ENCODE measurements around the gene HSF2. TPM values are rescaled to one million over a fixed set of nuclear protein-coding genes. Genes with fewer than 3 reads are reported as not detected.

The HSF2 gene
- total RNA-seq, 6 experiments from 2014 or later: 7.0 to 10.9 (median 9.2) TPM

GRCh38 chr6:122374307-122374706 lies 25.1 kb upstream of the HSF2 start:
- Mint-ChIP-seq H3K4me3 (no peak overlapping the region), H3K4me1 (ENCODE audit: low read depth) (no peaks in the 10 kb centered on the region), H3K9me3 (no peaks in the 10 kb centered on the region), H3K27me3 (ENCODE audit: insufficient read depth) (peaks cover 8% of the 10 kb centered on the region; the same call in 1 of the 2 replicates), H3K36me3 (ENCODE audit: low read depth) (no peaks in the 10 kb centered on the region), H3K27ac (no peak overlapping the region)
- DNase-seq: no peak
- TF ChIP-seq, protein P1, sequence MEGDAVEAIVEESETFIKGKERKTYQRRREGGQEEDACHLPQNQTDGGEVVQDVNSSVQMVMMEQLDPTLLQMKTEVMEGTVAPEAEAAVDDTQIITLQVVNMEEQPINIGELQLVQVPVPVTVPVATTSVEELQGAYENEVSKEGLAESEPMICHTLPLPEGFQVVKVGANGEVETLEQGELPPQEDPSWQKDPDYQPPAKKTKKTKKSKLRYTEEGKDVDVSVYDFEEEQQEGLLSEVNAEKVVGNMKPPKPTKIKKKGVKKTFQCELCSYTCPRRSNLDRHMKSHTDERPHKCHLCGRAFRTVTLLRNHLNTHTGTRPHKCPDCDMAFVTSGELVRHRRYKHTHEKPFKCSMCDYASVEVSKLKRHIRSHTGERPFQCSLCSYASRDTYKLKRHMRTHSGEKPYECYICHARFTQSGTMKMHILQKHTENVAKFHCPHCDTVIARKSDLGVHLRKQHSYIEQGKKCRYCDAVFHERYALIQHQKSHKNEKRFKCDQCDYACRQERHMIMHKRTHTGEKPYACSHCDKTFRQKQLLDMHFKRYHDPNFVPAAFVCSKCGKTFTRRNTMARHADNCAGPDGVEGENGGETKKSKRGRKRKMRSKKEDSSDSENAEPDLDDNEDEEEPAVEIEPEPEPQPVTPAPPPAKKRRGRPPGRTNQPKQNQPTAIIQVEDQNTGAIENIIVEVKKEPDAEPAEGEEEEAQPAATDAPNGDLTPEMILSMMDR (IDR thresholded peaks at IDR 0.05): no peak

GRCh38 chr6:122376246-122376645 lies 23.2 kb upstream of the HSF2 start:
- Mint-ChIP-seq H3K4me3 (peak overlapping the region; percentile 11; the same call in 1 of the 2 replicates), H3K9me3 (no peaks in the 10 kb centered on the region), H3K4me1 (ENCODE audit: low read depth) (no peaks in the 10 kb centered on the region), H3K27ac (no peak overlapping the region), H3K36me3 (ENCODE audit: low read depth) (no peaks in the 10 kb centered on the region), H3K27me3 (ENCODE audit: insufficient read depth) (peaks cover 8% of the 10 kb centered on the region; the same call in 1 of the 2 replicates)
- TF ChIP-seq, protein P1 (IDR thresholded peaks at IDR 0.05): no peak
- no peak for DNase-seq

GRCh38 chr6:122381494-122382265 lies 17.8 kb upstream of the HSF2 start:
- Mint-ChIP-seq H3K4me1 (ENCODE audit: low read depth) (no peaks in the 10 kb centered on the region), H3K36me3 (ENCODE audit: low read depth) (no peaks in the 10 kb centered on the region), H3K27me3 (ENCODE audit: insufficient read depth) (no peaks in the 10 kb centered on the region; the same call in 1 of the 2 replicates), H3K27ac (no peak overlapping the region), H3K4me3 (no peak overlapping the region), H3K9me3 (no peaks in the 10 kb centered on the region)
- peak; percentile 68 for DNase-seq
- TF ChIP-seq, protein P1 (IDR thresholded peaks at IDR 0.05): peak; percentile 84

DNA sequence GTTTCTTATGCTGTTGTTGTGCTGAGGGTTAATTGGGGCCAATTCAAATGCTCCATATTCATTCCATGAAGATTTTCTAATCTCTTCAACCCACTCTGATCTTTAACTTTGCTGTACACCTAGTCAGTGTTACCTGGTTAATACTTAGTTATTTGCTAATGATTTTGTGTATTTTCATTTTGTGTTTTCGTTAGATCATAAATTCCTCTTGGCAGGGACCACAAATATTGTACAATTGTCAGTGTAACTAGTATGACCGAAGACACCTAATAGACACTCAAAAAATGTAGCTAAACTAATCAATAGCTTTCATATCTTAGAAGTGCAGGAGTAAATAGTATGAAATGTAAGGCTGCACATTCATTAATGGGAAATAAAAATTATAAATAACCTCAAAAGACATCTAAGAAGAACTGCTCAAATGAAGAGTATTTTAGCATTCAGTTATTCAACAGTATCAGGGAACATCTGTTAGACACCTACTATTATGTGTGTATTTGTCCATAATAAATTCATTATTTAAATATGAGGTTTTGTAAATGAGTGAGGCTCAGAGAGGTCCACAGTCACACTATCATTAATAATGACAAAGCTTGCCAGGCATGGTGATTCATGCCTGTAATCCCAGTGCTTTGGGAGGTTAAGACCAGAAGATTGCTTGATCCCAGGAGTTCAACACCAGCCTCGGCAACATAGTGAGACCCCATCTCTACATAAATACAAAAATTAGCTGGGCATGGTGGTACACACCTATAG lies 13.4 kb upstream of the HSF2 start:
- Mint-ChIP-seq H3K4me1 (ENCODE audit: low read depth) (no peaks in the 10 kb centered on the region), H3K36me3 (ENCODE audit: low read depth) (no peaks in the 10 kb centered on the region), H3K4me3 (no peak overlapping the region), H3K27ac (no peak overlapping the region), H3K27me3 (ENCODE audit: insufficient read depth) (peaks cover 1% of the 10 kb centered on the region; the same call in 1 of the 2 replicates), H3K9me3 (no peaks in the 10 kb centered on the region)
- TF ChIP-seq, protein P1 (IDR thresholded peaks at IDR 0.05): no peak
- no peak for DNase-seq

GRCh38 chr6:122388945-122389344 lies 10.5 kb upstream of the HSF2 start:
- Mint-ChIP-seq H3K9me3 (no peaks in the 10 kb centered on the region), H3K27me3 (ENCODE audit: insufficient read depth) (peaks cover 3% of the 10 kb centered on the region; the same call in 1 of the 2 replicates), H3K36me3 (ENCODE audit: low read depth) (no peaks in the 10 kb centered on the region), H3K4me3 (no peak overlapping the region), H3K4me1 (ENCODE audit: low read depth) (peaks cover 5% of the 10 kb centered on the region; the same call in 1 of the 2 replicates), H3K27ac (no peak overlapping the region; the same call in 1 of the 2 replicates)
- TF ChIP-seq, protein P1 (IDR thresholded peaks at IDR 0.05): no peak
- DNase-seq: no peak
